Head of caudate nucleus (tissue), 42 donors: ENCODE measurements around the gene KIF11.

Source experiments
- DNase-seq, 42 donors: peaks; one replicate each; pipeline versions ENCODE4 v3.0.0 to v3.0.0-alpha.2; 2020 to 2021; ENCODE audit warnings: mixed read lengths in 7 of 42
- intact Hi-C: fragments of 100-400 bp; cut with DNase I; formaldehyde crosslinking; loops from one replicate; pipeline ENCODE4 v1.15.0; 2022

The KIF11 gene

DNA sequence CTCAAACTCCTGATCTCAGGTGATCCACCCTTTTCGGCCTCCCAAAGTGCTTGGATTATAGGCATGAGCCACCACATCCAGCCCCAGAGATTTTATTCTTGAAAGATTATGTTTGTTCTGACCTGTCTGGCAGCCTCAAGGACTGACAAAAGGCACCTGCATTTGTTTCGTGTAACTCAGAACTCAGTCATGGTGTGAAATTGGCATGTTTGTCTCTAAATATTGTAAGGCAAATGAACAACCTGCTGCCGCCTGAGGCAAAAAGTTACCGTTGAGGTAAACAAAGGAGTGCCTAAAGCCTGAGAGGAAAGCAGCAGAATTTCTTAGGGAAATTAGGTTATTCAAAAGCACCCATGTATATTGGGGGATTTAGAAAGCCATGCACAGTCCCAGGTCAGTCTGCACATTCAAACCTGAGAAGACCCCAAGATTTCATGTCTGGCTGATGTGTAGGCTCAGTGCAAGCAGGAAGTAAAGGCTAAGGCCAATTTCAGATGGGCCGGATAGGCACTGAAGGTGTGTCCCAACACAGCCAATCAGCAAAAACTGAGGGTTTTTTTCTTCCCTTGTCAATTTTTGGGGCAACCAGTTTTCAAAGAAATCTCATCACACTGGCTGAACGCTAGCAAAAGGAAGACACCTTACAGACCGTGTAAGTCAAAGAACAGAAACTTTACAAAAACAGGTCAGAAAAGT, 63.5 kb downstream of the KIF11 start:
- intact Hi-C loops, result no loop called here
- DNase-seq, result no peak

DNA sequence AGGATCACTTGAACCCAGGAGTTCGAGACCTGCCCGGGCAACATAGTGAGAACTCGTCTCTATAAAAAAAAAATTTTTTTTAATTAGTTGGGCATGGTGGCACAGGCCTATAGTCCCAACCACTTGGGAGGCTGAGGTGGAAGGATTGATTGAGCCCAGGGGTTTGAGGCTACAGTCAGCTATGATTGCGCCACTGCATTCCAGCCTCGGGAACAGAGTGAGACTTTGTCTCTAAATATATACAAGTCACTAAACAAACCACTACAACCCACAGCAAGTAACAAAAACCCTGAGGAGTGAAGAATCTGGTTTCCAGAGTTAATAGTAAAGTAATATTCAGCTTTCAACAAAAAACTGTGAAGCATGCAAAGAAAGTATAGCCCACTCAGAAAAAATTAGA, 64.1 kb downstream of the KIF11 start:
- intact Hi-C loops, result no loop called here

DNA sequence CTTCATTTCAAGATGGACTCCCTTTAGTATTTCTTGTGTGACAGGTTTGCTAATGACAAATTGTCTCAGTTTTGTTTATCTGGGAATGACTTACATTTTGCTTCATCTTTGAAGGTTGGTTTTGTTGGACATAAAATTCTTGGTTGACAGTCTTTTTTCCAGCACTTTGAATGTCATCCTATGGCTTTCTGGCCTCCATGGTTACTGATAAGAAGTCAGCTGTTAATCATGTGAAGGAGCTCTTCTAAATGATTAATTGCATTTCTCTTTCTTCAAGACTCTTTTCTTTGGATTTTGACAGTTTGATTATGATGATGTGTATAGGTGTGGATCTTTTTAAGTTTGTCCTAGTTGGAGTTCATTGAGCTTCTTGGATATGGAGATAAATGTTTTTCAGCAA, 69.9 kb downstream of the KIF11 start:
- no peak for DNase-seq
- intact Hi-C loops, result no loop called here

More for the DNA sequence above, 64.1 kb downstream of the KIF11 start:
- no peak for DNase-seq

GRCh38 chr10:92664322-92664721, 71.4 kb downstream of the KIF11 start:
- DNase-seq, result no peak
- intact Hi-C loops, result no loop called here

- intact Hi-C loops, result no loop called here
- DNase-seq, result no peak
Measured at GRCh38 chr10:92667078-92667477, 74.1 kb downstream of the KIF11 start.

DNA sequence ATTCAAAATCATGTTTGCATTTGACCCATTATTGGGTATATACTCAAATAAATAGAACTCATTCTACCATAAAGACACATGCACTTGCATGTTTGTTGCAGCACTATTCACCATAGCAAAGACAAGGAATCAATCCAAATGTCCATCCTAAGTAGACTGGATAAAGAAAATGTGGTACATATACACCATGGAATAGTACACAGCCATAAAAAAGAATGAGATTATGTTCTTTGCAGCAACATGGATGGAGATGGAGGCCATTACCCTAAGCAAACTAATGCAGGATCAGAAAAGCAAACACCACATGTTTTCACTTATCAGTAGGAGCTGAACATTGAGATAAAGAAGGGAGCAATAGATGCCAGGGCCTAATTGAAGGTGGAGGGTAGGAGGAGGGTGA, 84.8 kb downstream of the KIF11 start:
- intact Hi-C loops, result no loop called here
- DNase-seq, result no peak

DNA sequence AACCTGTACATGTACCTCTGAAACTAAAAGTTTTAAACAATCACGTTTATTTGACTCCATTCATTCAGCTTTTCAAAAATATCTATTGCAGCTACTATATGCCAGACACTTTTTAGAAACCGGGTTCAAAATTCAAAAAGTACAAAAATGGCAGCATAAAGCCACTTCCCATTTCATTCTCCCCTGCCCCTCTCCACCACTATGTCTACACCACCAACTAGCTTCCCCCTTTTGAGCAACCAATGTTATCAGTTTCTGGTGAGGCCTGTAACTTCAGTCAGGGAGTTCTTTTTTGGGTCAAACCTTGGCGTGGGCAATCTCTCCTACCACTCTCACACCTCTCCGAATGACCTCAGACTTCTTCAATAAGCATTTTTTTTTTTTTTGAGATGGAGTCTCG, 85.3 kb downstream of the KIF11 start:
- no peak for DNase-seq
- intact Hi-C loops, result no loop called here

DNA sequence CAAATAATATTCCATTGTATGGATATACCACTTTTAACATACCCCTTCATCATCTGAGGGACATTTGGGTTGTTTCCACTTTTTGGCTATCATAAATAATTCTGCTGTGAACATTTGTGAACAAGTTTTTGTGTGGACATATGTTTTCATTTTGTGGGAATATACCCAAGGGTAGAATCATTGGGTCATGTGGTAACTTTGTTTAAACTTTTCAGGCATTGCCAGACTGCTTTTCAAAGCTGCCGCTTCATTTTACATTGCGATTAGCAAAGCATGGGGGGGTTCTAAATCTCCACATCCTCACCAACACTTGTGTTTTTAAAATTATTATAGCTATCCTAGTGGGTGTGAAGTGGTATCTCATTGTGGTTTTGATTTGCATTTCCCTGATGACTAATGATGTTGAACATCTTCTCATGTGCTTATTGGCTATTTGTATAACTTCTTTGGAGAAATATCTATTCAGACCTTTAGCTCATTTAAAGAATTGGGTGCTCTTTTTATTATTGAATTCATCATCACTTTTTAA, 88.4 kb downstream of the KIF11 start:
- intact Hi-C loops, result no loop called here
- DNase-seq, result no peak

DNA sequence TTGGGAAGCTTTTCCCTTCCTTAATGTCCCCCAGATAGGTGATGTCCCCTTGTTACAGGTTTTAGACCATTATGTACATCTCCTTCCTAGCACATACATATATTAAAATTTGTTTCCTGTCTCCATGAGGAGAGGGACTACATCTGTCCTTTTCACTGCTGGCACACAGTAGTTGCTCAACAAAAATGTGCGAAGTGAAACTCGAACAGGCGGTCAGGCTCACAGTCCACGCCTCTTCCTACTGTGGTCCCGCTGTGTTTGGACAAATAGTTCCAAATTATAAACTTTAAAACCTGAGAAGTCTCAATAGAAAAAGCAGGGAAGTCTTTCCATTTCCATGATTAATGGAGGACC, 95.6 kb downstream of the KIF11 start:
- intact Hi-C loops, result no loop called here
- DNase-seq, result no peak

DNA sequence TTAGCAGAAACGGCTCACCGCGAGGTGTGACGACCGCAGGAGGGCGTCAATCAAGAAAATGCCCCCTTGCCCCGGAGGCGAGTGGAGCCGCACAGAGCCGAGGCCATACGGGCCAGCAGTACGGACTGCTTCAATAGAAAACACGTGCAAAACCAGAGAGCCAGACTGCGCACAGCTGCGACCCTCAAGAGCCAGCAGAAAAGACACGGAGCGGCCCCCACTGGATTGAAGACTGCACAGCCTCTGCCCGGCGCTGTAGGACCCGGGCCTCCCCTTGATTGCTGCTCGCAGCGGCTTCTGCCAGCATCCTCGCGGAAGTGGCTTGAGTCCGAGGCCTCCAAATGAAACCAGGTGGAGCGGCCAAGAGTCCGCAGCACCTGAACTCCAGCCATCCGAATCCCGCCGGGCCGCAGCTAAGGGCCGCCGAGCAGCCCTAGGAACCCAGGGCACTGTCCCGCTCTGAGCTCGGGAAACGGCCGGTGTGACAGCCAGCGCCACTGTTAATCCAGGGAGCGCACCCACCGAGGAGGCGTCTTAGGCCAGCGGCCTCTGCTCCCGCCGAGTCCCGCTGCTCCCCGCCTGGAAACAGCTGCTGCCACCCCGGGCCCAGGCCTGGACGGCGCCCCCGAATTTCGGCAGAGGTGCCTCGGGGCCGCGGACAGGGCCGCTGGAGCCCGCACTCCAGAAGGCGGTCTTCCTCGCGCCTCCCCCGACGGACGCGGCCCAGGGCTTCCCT, 96.2 kb downstream of the KIF11 start:
- intact Hi-C loops, result no loop called here
- peak in 2 of 42 donors; percentile 5 to 14 for DNase-seq

GRCh38 chr10:92689663-92690210, 96.8 kb downstream of the KIF11 start, which contains the start of gene HHEX:
HHEX (plus strand) TSS chr10:92689955; CDS start chr10:92689987, 32 bp downstream.
- intact Hi-C loops, result no loop called here
- peak in 17 of 42 donors; percentile 20 to 59 (median 30) for DNase-seq

DNA sequence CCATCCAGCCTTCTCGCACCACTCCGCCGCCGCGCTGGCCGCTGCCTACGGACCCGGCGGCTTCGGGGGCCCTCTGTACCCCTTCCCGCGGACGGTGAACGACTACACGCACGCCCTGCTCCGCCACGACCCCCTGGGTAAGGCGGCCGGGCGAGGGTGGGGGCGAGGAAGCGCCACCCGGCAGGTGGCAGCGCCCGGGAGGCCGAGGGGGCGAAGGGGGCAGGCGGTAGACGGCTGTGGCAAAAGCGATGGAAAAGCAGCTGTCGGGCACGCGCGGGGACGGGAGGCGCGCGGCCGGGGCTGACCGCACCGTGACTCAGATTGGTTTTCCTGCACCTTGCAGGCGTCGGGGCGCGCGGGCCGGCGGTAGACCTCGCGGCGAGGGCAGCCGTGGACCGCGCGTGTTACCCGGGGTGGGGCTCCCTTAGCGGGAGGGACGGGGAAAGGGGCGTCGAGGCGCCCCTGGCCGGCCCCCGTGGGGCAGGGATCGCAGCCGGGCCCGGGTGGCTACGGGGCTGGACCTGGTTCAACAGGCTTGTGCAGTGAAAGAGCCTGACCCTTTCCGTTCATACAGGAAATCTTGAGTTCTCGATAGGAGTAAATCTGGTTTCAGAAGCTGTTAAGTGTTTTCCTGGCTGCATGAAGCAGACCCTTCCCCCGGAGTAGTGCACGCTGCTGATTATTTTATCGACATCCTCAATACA, 97.4 kb downstream of the KIF11 start:
- DNase-seq, result peak in 2 of 42 donors; percentile 15 to 31
- intact Hi-C loops, result no loop called here

DNA sequence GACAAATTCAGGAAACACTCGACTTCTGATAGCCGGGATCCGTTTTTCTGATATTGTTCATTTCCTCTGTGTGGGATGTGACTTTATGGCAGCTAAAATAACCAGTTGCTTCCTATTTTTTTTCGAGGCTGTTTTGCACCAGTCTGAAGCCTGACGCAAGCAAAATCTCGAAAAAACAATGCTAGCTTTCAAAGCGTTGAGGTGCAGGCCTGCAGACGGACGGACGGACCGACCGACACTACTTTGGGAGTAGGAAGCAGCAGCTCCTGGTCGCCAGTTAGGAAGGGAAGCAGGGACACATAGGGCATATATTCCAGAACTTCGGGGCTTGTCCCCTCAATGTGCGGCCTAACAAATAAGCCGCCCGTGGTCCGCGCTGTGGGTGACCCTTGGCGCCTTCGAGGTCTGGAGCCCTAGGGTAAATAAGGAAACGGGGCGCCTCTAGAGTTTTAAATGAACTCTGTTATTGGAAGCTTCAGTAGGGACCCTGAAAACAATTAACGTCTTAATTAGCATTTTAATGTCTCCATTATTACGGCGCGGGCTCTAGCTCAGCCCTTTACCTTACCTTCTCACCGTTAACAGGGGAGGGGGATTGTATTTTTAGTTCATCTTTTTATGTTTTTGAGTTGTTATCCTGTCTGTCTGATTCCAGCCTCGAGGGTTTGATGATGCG, 98.1 kb downstream of the KIF11 start:
- peak in 1 of 42 donors; percentile 10 for DNase-seq
- intact Hi-C loops, result no loop called here

GRCh38 chr10:92691591-92692079, 98.7 kb downstream of the KIF11 start:
- peak in 27 of 42 donors; percentile 16 to 57 (median 36) for DNase-seq
- intact Hi-C loops, result no loop called here

DNA sequence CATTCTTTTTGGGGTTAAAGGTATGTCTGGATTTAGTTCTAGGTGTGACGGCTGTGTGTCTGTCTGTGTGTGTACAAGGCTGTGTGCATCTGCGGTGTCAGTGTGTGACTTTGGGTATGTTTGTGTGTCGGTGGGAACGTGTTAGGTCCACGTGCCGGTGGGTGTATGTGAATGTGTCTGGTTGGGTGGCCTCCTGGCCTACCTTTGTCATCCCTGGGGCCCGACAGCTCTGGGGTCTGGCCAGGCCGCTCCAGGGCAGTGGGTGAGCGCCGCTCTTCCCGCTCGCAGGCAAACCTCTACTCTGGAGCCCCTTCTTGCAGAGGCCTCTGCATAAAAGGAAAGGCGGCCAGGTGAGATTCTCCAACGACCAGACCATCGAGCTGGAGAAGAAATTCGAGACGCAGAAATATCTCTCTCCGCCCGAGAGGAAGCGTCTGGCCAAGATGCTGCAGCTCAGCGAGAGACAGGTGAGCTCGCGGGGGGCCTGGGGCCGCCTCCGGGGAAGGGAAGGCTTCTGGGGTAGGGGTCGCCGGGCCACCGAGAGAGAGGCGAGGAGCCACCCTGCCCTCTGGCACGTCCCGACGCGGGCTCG, 99.2 kb downstream of the KIF11 start:
- no peak for DNase-seq

DNA sequence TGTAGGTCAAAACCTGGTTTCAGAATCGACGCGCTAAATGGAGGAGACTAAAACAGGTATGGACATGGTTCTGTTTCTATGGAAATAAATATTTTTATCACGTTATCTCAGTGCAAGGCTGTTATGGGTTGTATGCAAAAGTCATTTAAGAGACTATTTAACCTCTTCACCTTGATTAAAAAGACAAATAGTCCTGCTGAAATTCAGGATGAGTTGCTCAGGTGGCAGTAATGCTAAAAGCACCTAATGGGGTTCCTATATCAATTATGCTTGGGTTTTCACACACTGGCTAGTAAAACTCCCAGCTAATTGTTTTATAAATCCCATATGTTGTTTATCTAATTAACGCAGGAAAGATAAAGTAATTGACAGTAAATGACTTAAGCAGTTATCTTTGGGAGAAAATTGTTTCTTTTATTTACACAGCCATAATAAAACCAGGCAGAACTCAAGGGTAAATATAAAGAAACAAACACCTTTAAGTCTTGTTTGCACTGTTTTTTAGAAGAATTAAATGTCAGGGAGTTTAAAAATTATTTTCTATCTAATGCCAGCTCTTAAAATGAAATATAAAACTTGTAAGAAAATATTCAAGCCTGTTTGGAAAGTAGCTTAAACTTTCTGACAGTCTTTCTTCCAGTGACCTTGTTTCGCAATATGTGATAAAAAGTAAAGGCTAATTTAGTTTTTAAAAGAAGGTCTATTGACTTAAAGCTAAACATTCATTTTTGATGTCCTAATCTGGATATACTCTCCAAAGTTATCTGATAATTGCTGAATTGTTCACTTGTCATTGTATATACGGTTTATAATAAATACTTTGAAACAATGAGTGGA, 100.0 kb downstream of the KIF11 start:
- intact Hi-C loops, result no loop called here
- DNase-seq, result no peak

More for the DNA sequence above, 99.2 kb downstream of the KIF11 start:
- intact Hi-C loops, result no loop called here

DNA sequence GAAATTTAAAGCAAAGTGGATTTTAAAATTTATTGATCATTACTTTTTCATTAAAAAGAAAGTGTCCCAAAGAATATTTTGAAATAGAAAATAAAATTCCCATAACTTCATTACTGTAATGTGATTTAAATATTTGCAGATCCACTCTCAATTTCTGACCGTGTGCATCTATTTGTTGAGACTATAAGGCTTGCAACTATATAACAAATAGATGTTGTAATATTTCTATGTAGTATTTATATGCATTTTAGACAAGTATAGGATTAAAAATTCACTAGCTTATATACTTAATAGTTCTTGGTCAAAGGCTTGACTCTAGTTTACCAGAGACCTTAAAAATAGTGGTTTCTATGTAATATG, 100.6 kb downstream of the KIF11 start:
- intact Hi-C loops, result no loop called here
- no peak for DNase-seq
